Endodermal cell (in vitro differentiated cells): ENCODE measurements around the gene RSF1. TPM values are rescaled to one million over a fixed set of nuclear protein-coding genes. Genes with fewer than 3 reads are reported as not detected.

Experiments
- DNase-seq: peaks from one replicate; pipeline ENCODE4 v3.0.0-alpha.2; 2017
- H3K27ac ChIP-seq: 2 replicates; pipeline ENCODE4 v1.5.1; 2013; ENCODE audit warnings: mild to moderate bottlenecking, low read depth, low read length, moderate library complexity
- H3K27me3 ChIP-seq: 2 replicates; pipeline ENCODE4 v1.6.1; 2013; ENCODE audit warnings: mild to moderate bottlenecking, low read length, moderate library complexity; ENCODE audit not compliant: insufficient read depth, control insufficient read depth, poor library complexity, severe bottlenecking
- H3K36me3 ChIP-seq: 2 replicates; pipeline ENCODE4 v1.7.0; 2013; ENCODE audit warnings: mild to moderate bottlenecking, low read length, moderate library complexity; ENCODE audit not compliant: control insufficient read depth, insufficient read depth
- H3K4me1 ChIP-seq: one replicate; pipeline ENCODE4 v1.7.0; 2013; ENCODE audit warnings: low read length; ENCODE audit not compliant: control insufficient read depth, insufficient read depth
- H3K4me3 ChIP-seq: 2 replicates; pipeline ENCODE4 v1.5.1; 2013; ENCODE audit warnings: mild to moderate bottlenecking, low read length, moderate library complexity
- H3K9ac ChIP-seq: 2 replicates; pipeline ENCODE4 v1.6.1; 2013; ENCODE audit warnings: mild to moderate bottlenecking, low read length, moderate library complexity; ENCODE audit not compliant: poor library complexity, severe bottlenecking; ENCODE audit errors: extremely low read depth
- H3K9me3 ChIP-seq: 2 replicates; pipeline ENCODE4 v1.6.1; 2013; ENCODE audit warnings: mild to moderate bottlenecking, low read length, moderate library complexity; ENCODE audit not compliant: control insufficient read depth
- H3K27ac Mint-ChIP-seq: 2 replicates; pipeline ENCODE4 v1.8.0; 2020; ENCODE audit warnings: mixed read lengths
- H3K27me3 Mint-ChIP-seq: 2 replicates; pipeline ENCODE4 v1.8.0; 2021; ENCODE audit warnings: mild to moderate bottlenecking, mixed read lengths; ENCODE audit not compliant: insufficient read depth
- H3K36me3 Mint-ChIP-seq: 2 replicates; pipeline ENCODE4 v1.8.0; 2020; ENCODE audit warnings: low read depth, mixed read lengths
- H3K4me1 Mint-ChIP-seq: 2 replicates; pipeline ENCODE4 v1.8.0; 2020; ENCODE audit warnings: mixed read lengths
- H3K4me3 Mint-ChIP-seq: 2 replicates; pipeline ENCODE4 v1.8.0; 2020; ENCODE audit warnings: mild to moderate bottlenecking, moderate library complexity, mixed read lengths
- H3K9me3 Mint-ChIP-seq: 2 replicates; pipeline ENCODE4 v1.8.0; 2020; ENCODE audit warnings: mild to moderate bottlenecking, mixed read lengths
- CTCF ChIP-seq: fragments of 200-600 bp; sonication (generic); conservative IDR thresholded peaks from 2 replicates; pipeline ENCODE4 v1.5.0; 2021; ENCODE audit warnings: antibody characterized with exemption, mild to moderate bottlenecking
- WGBS, 2 experiments: methylation state at CpG; one replicate each; pipeline versions ENCODE4 v1.1.5 to v1.1.7; 2013; ENCODE audit warnings: missing lambda C conversion rate in 2 of 2, mixed read lengths in 1 of 2; ENCODE audit not compliant: insufficient coverage in 1 of 2, insufficient read length in 1 of 2; 5-methylcytosine and 5-hydroxymethylcytosine counted together
- total RNA-seq, 2 donors: library from RNA; stranded (reverse); fragmentation: NEBNext Ultra II Directional in 1 of 2; extraction: Animal tissue kit (Norgen Biotek cat#: 25700) in 1 of 2; gene quantifications; 2 replicates in 1 of 2; 3 replicates in 1 of 2; pipeline ENCODE4 v1.2.1, GENCODE V29; 2021

RSF1 gene
- total RNA-seq, 2 donors from 2014 or later: 69.3 to 71.0 TPM

GRCh38 chr11:77665240-77665965 lies 155.1 kb downstream of the RSF1 start:
- Histone ChIP-seq H3K4me3 (no peak overlapping the region), H3K27me3 (no peaks in the 10 kb centered on the region), H3K9me3 (no peaks in the 10 kb centered on the region), H3K4me1 (no peaks in the 10 kb centered on the region), H3K27ac (no peak overlapping the region), H3K9ac (no peak overlapping the region), H3K36me3 (peaks cover 56% of the 10 kb centered on the region)
- H3K4me3 Mint-ChIP-seq: no peak overlapping the region
- H3K27me3 Mint-ChIP-seq: no peaks in the 10 kb centered on the region
- no peaks in the 10 kb centered on the region for H3K9me3 Mint-ChIP-seq
- H3K36me3 Mint-ChIP-seq: peaks cover 31% of the 10 kb centered on the region
- no peaks in the 10 kb centered on the region for H3K4me1 Mint-ChIP-seq
- H3K27ac Mint-ChIP-seq: no peak overlapping the region
- 99 to 100% methylated on average over 2 to 7 of the region's 7 CpGs for WGBS, 2 experiments
- TF ChIP-seq CTCF: no peak
- no peak for DNase-seq

- Histone ChIP-seq H3K9ac (no peak overlapping the region), H3K36me3 (peaks cover 20% of the 10 kb centered on the region), H3K27ac (no peak overlapping the region), H3K27me3 (no peaks in the 10 kb centered on the region), H3K4me3 (no peak overlapping the region), H3K4me1 (no peaks in the 10 kb centered on the region), H3K9me3 (no peaks in the 10 kb centered on the region)
- 86 to 98% methylated on average over 1 to 3 of the region's 3 CpGs for WGBS, 2 experiments
- H3K27ac Mint-ChIP-seq: no peak overlapping the region
- no peaks in the 10 kb centered on the region for H3K4me1 Mint-ChIP-seq
- H3K9me3 Mint-ChIP-seq: no peaks in the 10 kb centered on the region
- no peaks in the 10 kb centered on the region for H3K27me3 Mint-ChIP-seq
- peaks cover 1% of the 10 kb centered on the region for H3K36me3 Mint-ChIP-seq
- DNase-seq: no peak
- TF ChIP-seq CTCF: no peak
- H3K4me3 Mint-ChIP-seq: no peak overlapping the region
Measured at GRCh38 chr11:77661670-77662069, 158.9 kb downstream of the RSF1 start.

- no peak for TF ChIP-seq CTCF
- no peak overlapping the region for H3K9ac ChIP-seq
- H3K27me3 ChIP-seq: no peaks in the 10 kb centered on the region
- Mint-ChIP-seq H3K9me3 (no peaks in the 10 kb centered on the region), H3K27me3 (no peaks in the 10 kb centered on the region), H3K4me1 (no peaks in the 10 kb centered on the region), H3K4me3 (no peak overlapping the region), H3K27ac (no peak overlapping the region), H3K36me3 (no peaks in the 10 kb centered on the region)
- no peaks in the 10 kb centered on the region for H3K9me3 ChIP-seq
- no peak overlapping the region for H3K27ac ChIP-seq
- H3K4me1 ChIP-seq: no peaks in the 10 kb centered on the region
- no peak for DNase-seq
- no peak overlapping the region for H3K4me3 ChIP-seq
- peaks cover 15% of the 10 kb centered on the region for H3K36me3 ChIP-seq
- WGBS, 2 experiments: 67 to 100% methylated on average over 1 of the region's 1 CpG
Measured at GRCh38 chr11:77660947-77661346, 159.6 kb downstream of the RSF1 start.
